ENCODE results near the gene CSF1R. TPM values are rescaled to one million over a fixed set of nuclear protein-coding genes. Genes with fewer than 3 reads are reported as not detected.

CSF1R gene
- total and polyA plus RNA-seq, 4 donors, result 5.4 to 46.2 (median 22.1) TPM

GRCh38 chr5:150064681-150065220 lies 21.6 kb downstream of the CSF1R start:
- Histone ChIP-seq H3K4me1 (ENCODE audit: control insufficient read depth in 4 of 4, insufficient read depth in 4 of 4, low read length in 3 of 4) (peaks cover 0 to 7% (median 0%) of the 10 kb centered on the region in 4 donors), H3K9me3 (ENCODE audit: control insufficient read depth in 4 of 4, low read length in 3 of 4) (no peaks in the 10 kb centered on the region), H3K36me3 (ENCODE audit: control insufficient read depth in 4 of 4, insufficient read depth in 3 of 4, low read depth in 1 of 4, low read length in 3 of 4) (no peaks in the 10 kb centered on the region), H3K4me3 (ENCODE audit: low read depth in 1 of 3, low read length in 3 of 3) (no peak overlapping the region), H3K27ac (ENCODE audit: low read depth in 1 of 2, low read length in 2 of 2) (no peak overlapping the region), H3K27me3 (ENCODE audit: control insufficient read depth in 4 of 4, insufficient read depth in 4 of 4, low read length in 3 of 4) (no peaks in the 10 kb centered on the region), H3K9ac (ENCODE audit: low read depth in 1 of 2, low read length in 2 of 2) (no peak overlapping the region)
- 81% methylated on average over 7 of the region's 7 CpGs for WGBS
- TF ChIP-seq YY1 (IDR thresholded peaks at IDR 0.05) (no peak), JUND (IDR thresholded peaks at IDR 0.05) (no peak), TAF1 (conservative IDR thresholded peaks at IDR 0.05) (no peak), HNF4G (IDR thresholded peaks at IDR 0.05) (no peak), FOXA2 (IDR thresholded peaks at IDR 0.05) (no peak), EGR1 (IDR thresholded peaks at IDR 0.05; ENCODE audit: low read depth in 2 of 2) (no peak), SP1 (IDR thresholded peaks at IDR 0.05) (no peak), ZBTB33 (IDR thresholded peaks at IDR 0.05) (no peak), HNF4A (conservative IDR thresholded peaks at IDR 0.05) (no peak), GABPA (IDR thresholded peaks at IDR 0.05 in 1 of 2, conservative IDR thresholded peaks at IDR 0.05 in 1 of 2) (no peak), RAD21 (IDR thresholded peaks at IDR 0.05) (no peak), FOXA1 (IDR thresholded peaks at IDR 0.05) (no peak), NR2F2 (IDR thresholded peaks at IDR 0.05) (no peak), MAX (IDR thresholded peaks at IDR 0.05) (no peak), RXRA (IDR thresholded peaks at IDR 0.05) (no peak)
- TF ChIP-seq, protein P1, sequence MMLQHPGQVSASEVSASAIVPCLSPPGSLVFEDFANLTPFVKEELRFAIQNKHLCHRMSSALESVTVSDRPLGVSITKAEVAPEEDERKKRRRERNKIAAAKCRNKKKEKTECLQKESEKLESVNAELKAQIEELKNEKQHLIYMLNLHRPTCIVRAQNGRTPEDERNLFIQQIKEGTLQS (IDR thresholded peaks at IDR 0.05), result no peak
- TF ChIP-seq, protein P2, sequence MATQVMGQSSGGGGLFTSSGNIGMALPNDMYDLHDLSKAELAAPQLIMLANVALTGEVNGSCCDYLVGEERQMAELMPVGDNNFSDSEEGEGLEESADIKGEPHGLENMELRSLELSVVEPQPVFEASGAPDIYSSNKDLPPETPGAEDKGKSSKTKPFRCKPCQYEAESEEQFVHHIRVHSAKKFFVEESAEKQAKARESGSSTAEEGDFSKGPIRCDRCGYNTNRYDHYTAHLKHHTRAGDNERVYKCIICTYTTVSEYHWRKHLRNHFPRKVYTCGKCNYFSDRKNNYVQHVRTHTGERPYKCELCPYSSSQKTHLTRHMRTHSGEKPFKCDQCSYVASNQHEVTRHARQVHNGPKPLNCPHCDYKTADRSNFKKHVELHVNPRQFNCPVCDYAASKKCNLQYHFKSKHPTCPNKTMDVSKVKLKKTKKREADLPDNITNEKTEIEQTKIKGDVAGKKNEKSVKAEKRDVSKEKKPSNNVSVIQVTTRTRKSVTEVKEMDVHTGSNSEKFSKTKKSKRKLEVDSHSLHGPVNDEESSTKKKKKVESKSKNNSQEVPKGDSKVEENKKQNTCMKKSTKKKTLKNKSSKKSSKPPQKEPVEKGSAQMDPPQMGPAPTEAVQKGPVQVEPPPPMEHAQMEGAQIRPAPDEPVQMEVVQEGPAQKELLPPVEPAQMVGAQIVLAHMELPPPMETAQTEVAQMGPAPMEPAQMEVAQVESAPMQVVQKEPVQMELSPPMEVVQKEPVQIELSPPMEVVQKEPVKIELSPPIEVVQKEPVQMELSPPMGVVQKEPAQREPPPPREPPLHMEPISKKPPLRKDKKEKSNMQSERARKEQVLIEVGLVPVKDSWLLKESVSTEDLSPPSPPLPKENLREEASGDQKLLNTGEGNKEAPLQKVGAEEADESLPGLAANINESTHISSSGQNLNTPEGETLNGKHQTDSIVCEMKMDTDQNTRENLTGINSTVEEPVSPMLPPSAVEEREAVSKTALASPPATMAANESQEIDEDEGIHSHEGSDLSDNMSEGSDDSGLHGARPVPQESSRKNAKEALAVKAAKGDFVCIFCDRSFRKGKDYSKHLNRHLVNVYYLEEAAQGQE (IDR thresholded peaks at IDR 0.05), result no peak
- TF ChIP-seq, protein P3, sequence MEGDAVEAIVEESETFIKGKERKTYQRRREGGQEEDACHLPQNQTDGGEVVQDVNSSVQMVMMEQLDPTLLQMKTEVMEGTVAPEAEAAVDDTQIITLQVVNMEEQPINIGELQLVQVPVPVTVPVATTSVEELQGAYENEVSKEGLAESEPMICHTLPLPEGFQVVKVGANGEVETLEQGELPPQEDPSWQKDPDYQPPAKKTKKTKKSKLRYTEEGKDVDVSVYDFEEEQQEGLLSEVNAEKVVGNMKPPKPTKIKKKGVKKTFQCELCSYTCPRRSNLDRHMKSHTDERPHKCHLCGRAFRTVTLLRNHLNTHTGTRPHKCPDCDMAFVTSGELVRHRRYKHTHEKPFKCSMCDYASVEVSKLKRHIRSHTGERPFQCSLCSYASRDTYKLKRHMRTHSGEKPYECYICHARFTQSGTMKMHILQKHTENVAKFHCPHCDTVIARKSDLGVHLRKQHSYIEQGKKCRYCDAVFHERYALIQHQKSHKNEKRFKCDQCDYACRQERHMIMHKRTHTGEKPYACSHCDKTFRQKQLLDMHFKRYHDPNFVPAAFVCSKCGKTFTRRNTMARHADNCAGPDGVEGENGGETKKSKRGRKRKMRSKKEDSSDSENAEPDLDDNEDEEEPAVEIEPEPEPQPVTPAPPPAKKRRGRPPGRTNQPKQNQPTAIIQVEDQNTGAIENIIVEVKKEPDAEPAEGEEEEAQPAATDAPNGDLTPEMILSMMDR (IDR thresholded peaks at IDR 0.05; ENCODE audit: low read depth, low read length, missing input control), result no peak
- no peak for DNase-seq (ENCODE audit: low spot score)
